ENCODE results near the gene MLYCD.

GRCh38 chr16:83942074-83942473, 43.2 kb downstream of the MLYCD start:
- TF ChIP-seq CTCF (IDR thresholded peaks at IDR 0.05): no peak
- TF ChIP-seq EP300 (IDR thresholded peaks at IDR 0.05): no peak

Measured in ovary (tissue), 3 donors.